ENCODE data around the gene MOV10.
"Not testable (repeated sequence)": the region's sequence is repeated elsewhere in the genome, so short reads cannot be mapped to it uniquely, and the experiment has no call there.

The MOV10 gene, protein sequence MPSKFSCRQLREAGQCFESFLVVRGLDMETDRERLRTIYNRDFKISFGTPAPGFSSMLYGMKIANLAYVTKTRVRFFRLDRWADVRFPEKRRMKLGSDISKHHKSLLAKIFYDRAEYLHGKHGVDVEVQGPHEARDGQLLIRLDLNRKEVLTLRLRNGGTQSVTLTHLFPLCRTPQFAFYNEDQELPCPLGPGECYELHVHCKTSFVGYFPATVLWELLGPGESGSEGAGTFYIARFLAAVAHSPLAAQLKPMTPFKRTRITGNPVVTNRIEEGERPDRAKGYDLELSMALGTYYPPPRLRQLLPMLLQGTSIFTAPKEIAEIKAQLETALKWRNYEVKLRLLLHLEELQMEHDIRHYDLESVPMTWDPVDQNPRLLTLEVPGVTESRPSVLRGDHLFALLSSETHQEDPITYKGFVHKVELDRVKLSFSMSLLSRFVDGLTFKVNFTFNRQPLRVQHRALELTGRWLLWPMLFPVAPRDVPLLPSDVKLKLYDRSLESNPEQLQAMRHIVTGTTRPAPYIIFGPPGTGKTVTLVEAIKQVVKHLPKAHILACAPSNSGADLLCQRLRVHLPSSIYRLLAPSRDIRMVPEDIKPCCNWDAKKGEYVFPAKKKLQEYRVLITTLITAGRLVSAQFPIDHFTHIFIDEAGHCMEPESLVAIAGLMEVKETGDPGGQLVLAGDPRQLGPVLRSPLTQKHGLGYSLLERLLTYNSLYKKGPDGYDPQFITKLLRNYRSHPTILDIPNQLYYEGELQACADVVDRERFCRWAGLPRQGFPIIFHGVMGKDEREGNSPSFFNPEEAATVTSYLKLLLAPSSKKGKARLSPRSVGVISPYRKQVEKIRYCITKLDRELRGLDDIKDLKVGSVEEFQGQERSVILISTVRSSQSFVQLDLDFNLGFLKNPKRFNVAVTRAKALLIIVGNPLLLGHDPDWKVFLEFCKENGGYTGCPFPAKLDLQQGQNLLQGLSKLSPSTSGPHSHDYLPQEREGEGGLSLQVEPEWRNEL

DNA sequence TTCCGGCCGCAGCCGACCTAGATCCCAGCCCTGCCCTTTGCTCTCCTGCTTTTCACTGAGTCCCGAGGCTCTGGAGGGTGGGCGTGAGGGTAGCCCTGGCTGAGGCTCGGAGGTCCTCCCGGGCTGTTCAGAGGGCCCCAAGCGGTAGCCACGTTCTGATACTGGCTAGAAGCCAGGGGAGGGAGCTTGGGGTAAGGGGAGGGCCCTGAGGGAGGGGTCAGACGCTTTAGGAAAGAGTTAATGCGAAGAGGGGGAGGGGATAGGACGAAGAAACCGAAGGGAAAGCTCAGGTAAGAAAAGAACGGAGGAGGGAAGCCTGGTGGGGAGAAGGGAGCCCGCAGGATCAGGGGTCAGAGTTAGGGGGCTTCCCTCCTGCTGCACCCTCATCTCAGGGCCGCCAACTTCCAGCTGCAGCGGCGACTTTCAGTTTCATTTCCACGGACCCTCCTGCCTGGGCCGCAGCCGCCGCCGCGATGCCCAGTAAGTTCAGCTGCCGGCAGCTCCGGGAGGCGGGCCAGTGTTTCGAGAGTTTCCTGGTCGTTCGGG, at the start of gene MOV10:
MOV10 (plus strand) TSS at position 220 of the 546 bp plus-strand sequence; CDS start at position 474, 254 bp downstream.
- DNase-seq (ENCODE audit: low read depth in 2 of 2) = peak; percentile 29 to 35

GRCh38 chr1:112625696-112626095, 48.8 kb upstream of the MOV10 start:
- DNase-seq (ENCODE audit: low read depth in 2 of 2) = no peak

DNA sequence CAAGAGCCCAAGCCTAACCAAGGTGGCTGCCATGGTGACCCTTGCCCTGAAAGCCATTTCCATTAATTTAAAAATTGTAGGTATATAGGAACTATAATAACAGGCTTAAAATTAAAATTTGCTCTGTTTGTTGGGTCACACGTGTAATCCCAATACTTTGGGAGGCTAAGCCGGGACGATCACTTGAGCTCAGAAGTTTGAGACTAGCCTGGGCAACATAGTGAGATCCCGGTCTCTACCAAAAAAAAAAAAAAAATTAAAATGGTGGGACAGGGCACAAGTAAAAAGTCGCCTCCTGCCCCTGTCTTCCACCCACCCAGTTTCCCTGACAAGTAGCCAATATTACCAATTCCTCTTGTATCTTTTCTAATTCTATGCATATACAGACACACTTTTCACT, 48.3 kb upstream of the MOV10 start:
- no peak for DNase-seq (ENCODE audit: low read depth in 2 of 2)

DNA sequence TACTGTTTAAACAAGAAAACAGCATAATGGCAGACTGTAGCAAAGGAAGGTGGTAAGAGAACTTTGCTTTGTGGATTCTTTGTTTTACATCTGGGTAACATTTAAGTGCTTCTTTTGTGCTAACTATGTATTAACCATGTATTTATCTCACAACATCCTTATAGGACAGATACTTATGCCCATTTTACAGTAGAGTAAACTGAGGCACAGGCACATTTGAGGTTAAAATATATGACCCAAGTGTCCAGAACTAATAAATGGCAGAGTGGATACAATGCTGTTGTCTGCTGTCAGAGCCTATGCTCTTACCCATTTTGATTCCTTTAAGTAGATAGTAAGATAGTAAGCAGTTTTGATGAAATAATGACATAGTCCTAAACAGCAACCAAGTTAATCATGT, 47.6 kb upstream of the MOV10 start:
- no peak for DNase-seq (ENCODE audit: low read depth in 2 of 2)

DNA sequence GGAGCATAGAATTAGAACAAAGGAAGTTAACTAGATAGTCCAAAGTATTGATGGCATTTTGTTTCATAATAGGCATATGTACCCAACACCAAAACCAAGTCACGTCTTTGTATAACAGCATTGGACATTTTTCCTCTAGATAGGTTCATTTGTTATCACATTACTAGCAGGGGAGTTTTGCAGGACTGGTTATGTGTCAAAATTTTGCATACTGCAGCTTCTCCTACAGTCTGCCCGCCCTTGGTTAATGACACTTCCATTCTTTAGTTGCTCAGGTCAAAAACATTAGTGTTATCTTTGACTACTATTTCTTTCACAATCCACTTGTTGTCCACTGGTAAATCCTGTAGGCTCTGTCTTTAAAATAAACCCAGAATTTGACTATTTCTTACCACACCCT, 45.9 kb upstream of the MOV10 start:
- no peak for DNase-seq (ENCODE audit: low read depth in 2 of 2)

DNA sequence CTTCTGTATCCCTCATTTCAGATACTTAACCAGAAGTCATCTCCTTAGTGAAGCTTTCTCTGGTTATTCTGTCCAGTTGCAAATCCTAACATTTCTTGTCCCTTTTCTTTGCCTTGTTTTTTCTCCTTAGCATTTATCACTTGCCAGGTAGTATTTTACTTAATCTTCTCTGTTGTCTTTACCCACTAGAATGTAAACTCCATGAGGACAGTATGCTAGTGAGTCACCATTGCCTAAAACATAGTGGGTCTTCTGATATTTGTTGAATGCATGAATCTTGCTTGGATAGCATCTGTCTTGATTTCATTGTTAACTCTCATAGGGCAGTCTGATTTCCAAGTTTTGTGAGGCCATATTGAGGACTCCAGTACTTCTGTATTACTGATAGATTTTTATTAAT, 45.2 kb upstream of the MOV10 start:
- DNase-seq (ENCODE audit: low read depth in 2 of 2) = no peak

GRCh38 chr1:112633628-112634027, 40.8 kb upstream of the MOV10 start:
- no peak for DNase-seq (ENCODE audit: low read depth in 2 of 2)

- no peak for DNase-seq (ENCODE audit: low read depth in 2 of 2)
Measured at GRCh38 chr1:112634367-112634766, 40.1 kb upstream of the MOV10 start.

- DNase-seq (ENCODE audit: low read depth in 2 of 2) = no peak
Measured at GRCh38 chr1:112636056-112636455, 38.4 kb upstream of the MOV10 start.

- no peak for DNase-seq (ENCODE audit: low read depth in 2 of 2)
Measured at GRCh38 chr1:112636597-112637253, 37.7 kb upstream of the MOV10 start.

DNA sequence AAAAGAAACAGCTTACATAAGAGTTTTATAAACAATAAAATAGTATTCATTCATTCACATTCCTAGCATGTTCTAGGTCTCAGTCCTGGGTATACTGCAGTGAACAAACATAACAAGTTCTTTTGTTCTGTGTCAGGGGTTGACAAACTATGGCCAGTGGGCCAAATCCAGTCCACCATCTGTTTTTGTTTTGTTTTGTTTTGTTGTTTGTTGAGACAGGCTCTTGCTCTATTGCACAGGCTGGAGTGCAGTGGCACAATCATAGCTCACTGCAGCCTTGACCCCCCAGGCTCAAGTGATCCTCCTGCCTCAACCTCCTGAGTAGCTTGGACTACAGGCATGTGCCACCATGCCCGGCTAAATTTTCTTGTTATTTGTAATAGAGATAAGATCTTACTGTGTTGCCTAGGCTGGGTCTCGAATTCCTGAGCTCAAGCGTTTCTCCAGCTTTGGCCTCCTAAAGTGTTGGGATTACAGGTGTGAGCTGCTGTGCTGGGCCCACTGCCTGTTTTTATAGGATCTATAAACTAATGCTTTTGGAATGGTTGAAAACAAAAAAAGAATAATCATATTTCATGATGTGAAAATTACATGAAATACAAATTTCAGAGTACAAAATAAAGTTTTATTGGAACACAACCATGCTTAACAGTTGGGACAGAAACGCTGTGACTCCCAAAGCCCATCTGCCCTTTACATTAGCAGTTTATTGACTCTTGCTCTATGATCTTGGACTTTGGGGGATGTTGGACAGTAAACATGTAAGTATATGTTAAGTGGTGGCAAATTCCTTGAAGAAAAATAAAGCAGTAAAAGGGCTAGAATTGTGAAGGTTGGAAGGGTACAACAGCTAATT, 37.0 kb upstream of the MOV10 start:
- no peak for DNase-seq (ENCODE audit: low read depth in 2 of 2)

DNA sequence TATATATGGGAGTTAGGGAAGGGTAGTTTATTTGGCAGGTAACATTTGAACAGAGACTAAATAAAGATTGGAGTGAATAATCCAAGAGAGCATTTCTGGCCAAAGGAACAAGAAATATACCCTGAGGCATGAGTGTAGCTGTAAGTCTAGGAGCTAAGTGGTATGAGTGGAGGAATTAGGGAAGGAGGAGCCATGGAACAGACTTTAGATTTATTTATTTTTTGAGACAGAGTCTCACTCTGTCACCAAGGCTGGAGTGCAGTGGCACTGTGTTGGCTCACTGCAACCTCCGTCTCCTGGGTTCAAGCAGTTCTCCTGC, 36.4 kb upstream of the MOV10 start:
- no peak for DNase-seq (ENCODE audit: low read depth in 2 of 2)

GRCh38 chr1:112640437-112640836, 34.0 kb upstream of the MOV10 start:
- not testable (repeated sequence) for DNase-seq (ENCODE audit: low read depth in 2 of 2)

GRCh38 chr1:112643080-112643479, 31.4 kb upstream of the MOV10 start:
- no peak for DNase-seq (ENCODE audit: low read depth in 2 of 2)

GRCh38 chr1:112646225-112646624, 28.2 kb upstream of the MOV10 start:
- no peak for DNase-seq (ENCODE audit: low read depth in 2 of 2)

GRCh38 chr1:112651205-112651604, 23.3 kb upstream of the MOV10 start:
- DNase-seq (ENCODE audit: low read depth in 2 of 2) = no peak

DNA sequence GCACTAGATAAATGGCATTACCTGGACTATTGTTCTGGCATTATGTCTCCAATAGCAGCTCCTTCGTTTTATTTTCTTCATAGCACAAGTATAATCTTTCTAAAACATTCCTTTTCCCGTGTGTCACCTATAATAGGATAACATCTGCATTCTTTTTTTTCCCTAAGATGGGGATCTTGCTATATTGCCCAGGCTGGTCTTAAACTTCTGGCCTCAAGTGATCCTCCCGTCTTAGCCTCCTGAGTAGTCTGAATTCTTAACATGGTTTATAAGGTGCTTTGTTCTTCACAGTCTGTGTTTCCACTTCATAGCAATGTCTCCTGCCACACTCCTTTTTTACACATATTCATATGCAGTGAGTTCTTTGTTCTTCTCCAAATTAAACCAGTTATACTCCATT, 8.6 kb upstream of the MOV10 start:
- DNase-seq (ENCODE audit: low read depth in 2 of 2) = no peak

DNA sequence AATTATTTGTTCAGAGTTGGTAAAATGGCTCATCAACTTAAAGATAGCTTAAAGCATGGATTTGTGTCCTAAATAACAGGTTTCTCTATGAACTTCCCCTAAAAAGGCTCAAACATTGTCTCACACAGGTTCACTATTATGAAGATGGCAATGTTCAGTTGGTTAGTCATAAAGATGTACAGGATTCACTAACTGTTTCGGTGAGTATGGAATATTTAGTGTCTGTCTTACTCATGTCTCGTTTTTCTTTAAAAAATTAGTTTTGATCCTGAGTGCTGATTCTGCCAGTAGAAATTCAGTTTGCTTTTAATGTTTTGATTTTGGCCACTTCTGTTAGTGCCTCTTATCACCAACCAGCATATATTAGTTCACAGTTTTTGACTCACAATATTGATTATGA, 7.5 kb upstream of the MOV10 start:
- no peak for DNase-seq (ENCODE audit: low read depth in 2 of 2)

GRCh38 chr1:112672009-112672408, 2.5 kb upstream of the MOV10 start:
- DNase-seq (ENCODE audit: low read depth in 2 of 2) = no peak

DNA sequence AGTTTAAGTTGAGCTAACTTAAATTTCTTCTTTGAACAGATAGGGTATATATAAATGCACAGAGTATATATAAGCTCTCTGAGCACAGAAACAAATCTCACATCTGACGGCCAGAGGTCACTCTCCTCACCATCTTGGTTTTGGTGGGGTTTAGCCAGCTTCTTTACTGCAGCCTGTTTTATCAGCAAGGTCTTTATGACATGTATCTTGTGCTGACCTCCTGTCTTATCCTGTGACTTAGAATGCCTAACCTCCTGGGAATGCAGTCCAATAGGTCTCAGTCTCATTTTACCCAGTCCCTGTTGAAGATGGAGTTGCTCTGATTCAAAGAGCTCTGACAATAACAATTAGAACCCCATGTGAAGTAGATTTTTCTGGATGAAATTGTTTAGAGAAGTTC, 1.6 kb upstream of the MOV10 start:
- DNase-seq (ENCODE audit: low read depth in 2 of 2) = no peak
